ENCODE data around the gene ZNF672. TPM values are rescaled to one million over a fixed set of nuclear protein-coding genes. Genes with fewer than 3 reads are reported as not detected.

The ZNF672 gene
- total and polyA plus RNA-seq, 2 experiments from 2014 or later = 10.3 to 39.7 TPM

GRCh38 chr1:248808876-248809275, 29.1 kb upstream of the ZNF672 start:
- Histone ChIP-seq H3K36me3 (ENCODE audit: insufficient read depth) (no peaks in the 10 kb centered on the region), H3K4me3 (no peak overlapping the region), H3K9me2 (ENCODE audit: insufficient read depth) (no peaks in the 10 kb centered on the region), H2AFZ (no peak overlapping the region), H4K20me1 (replicated peaks; ENCODE audit: insufficient read depth) (no peaks in the 10 kb centered on the region), H3K79me2 (replicated peaks; ENCODE audit: insufficient read depth) (no peaks in the 10 kb centered on the region), H3F3A (replicated peaks; ENCODE audit: low read depth) (no peaks in the 10 kb centered on the region), H3K27me3 (ENCODE audit: insufficient read depth) (no peaks in the 10 kb centered on the region), H3K4me2 (no peak overlapping the region), H3K4me1 (ENCODE audit: insufficient read depth) (no peaks in the 10 kb centered on the region), H3K27ac (ENCODE audit: low read depth) (no peak overlapping the region)
- no peak for TF ChIP-seq EZH2phosphoT487 (IDR thresholded peaks at IDR 0.05; ENCODE audit: unreplicated experiment)
- no peak for TF ChIP-seq ZNF462 (CRISPR knock-in tag; IDR thresholded peaks at IDR 0.05)
- no peak for TF ChIP-seq ZNF114 (CRISPR knock-in tag; IDR thresholded peaks at IDR 0.05)
- peaks cover 22% of the 10 kb centered on the region for H3K9me3 Mint-ChIP-seq
- no peak overlapping the region for H3K4me3 Mint-ChIP-seq
- no peak for DNase-seq (ENCODE audit: low spot score)
- peaks cover 17% of the 10 kb centered on the region for H3K27me3 Mint-ChIP-seq (ENCODE audit: insufficient read depth, low read depth, poor library complexity)
- ATAC-seq = no peak
- no peak overlapping the region for H3K27ac Mint-ChIP-seq
- no peaks in the 10 kb centered on the region for H3K4me1 Mint-ChIP-seq
- H3K36me3 Mint-ChIP-seq (ENCODE audit: low read depth) = peaks cover 31% of the 10 kb centered on the region

GRCh38 chr1:248810000-248810726, 27.9 kb upstream of the ZNF672 start:
- H3K36me3 Mint-ChIP-seq (ENCODE audit: low read depth) = peaks cover 39% of the 10 kb centered on the region
- Histone ChIP-seq H2AFZ (no peak overlapping the region), H3K79me2 (replicated peaks; ENCODE audit: insufficient read depth) (no peaks in the 10 kb centered on the region), H3K4me3 (no peak overlapping the region), H3F3A (replicated peaks; ENCODE audit: low read depth) (no peaks in the 10 kb centered on the region), H3K27me3 (ENCODE audit: insufficient read depth) (no peaks in the 10 kb centered on the region), H3K4me1 (ENCODE audit: insufficient read depth) (no peaks in the 10 kb centered on the region), H3K36me3 (ENCODE audit: insufficient read depth) (peaks cover 6% of the 10 kb centered on the region; the same call in 1 of the 2 replicates), H3K27ac (ENCODE audit: low read depth) (no peak overlapping the region), H3K4me2 (no peak overlapping the region), H4K20me1 (replicated peaks; ENCODE audit: insufficient read depth) (no peaks in the 10 kb centered on the region; the same call in 1 of the 2 replicates), H3K9me2 (ENCODE audit: insufficient read depth) (no peaks in the 10 kb centered on the region)
- H3K27ac Mint-ChIP-seq = no peak overlapping the region; the same call in 1 of the 2 replicates
- DNase-seq (ENCODE audit: low spot score) (no peak), ATAC-seq (no peak)
- peaks cover 16% of the 10 kb centered on the region for H3K27me3 Mint-ChIP-seq (ENCODE audit: insufficient read depth, low read depth, poor library complexity)
- no peaks in the 10 kb centered on the region for H3K4me1 Mint-ChIP-seq
- peaks cover 9% of the 10 kb centered on the region for H3K9me3 Mint-ChIP-seq
- H3K4me3 Mint-ChIP-seq = no peak overlapping the region
- no peak for TF ChIP-seq CREB1 (CRISPR knock-in tag; IDR thresholded peaks at IDR 0.05; ENCODE audit: low read depth)
- no peak for TF ChIP-seq NANOG (IDR thresholded peaks at IDR 0.05; ENCODE audit: borderline replicate concordance)
- no peak for TF ChIP-seq CTCF (conservative IDR thresholded peaks at IDR 0.05; ENCODE audit: low read depth in 2 of 2)
- no peak for TF ChIP-seq ZNF331 (CRISPR knock-in tag; IDR thresholded peaks at IDR 0.05; ENCODE audit: low read depth)
